K562 (cell line): ENCODE results near the gene WDR20. TPM values are rescaled to one million over a fixed set of nuclear protein-coding genes. Genes with fewer than 3 reads are reported as not detected.

ENCODE experiments used
- ADNP ChIP-seq: fragments of 200-800 bp; sonication (Bioruptor generic); IDR thresholded peaks from 2 replicates; pipeline ENCODE4 v1.6.1; 2016; ENCODE audit warnings: missing genetic modification characterization, missing compliant biosample characterization
- ARID1B ChIP-seq: fragments of 450-650 bp; IDR thresholded peaks from 2 replicates; pipeline ENCODE4 v1.6.1; 2016; ENCODE audit warnings: antibody characterized with exemption, mild to moderate bottlenecking, inconsistent platforms
- CBFA2T3 ChIP-seq: fragments of 450-650 bp; IDR thresholded peaks from 2 replicates; pipeline ENCODE4 v1.6.1; 2017
- CCNT2 ChIP-seq: IDR thresholded peaks from 2 replicates; pipeline ENCODE4 v1.6.1; 2011; ENCODE audit warnings: borderline replicate concordance, low read depth, mild to moderate bottlenecking, moderate library complexity, mixed read lengths, low read length; ENCODE audit not compliant: insufficient read length; ENCODE audit errors: extremely low read depth
- CHD4 ChIP-seq: fragments of 200-600 bp; sonication (generic); IDR thresholded peaks from 3 replicates; pipeline ENCODE4 v1.6.1; 2012; ENCODE audit warnings: low read depth, mild to moderate bottlenecking, mixed read lengths, low read length, inconsistent platforms; ENCODE audit not compliant: insufficient read depth, insufficient replicate concordance, poor library complexity, severe bottlenecking
- DACH1 ChIP-seq: fragments of 450-650 bp; IDR thresholded peaks from 2 replicates; pipeline ENCODE4 v1.6.1; 2018; ENCODE audit not compliant: partially characterized antibody
- EP400 ChIP-seq: fragments of 450-650 bp; IDR thresholded peaks from 2 replicates; pipeline ENCODE4 v1.6.1; 2017; ENCODE audit warnings: antibody characterized with exemption, mild to moderate bottlenecking, moderate library complexity
- HEY1 ChIP-seq: fragments of 250-450 bp; sonication (Bioruptor Pico); IDR thresholded peaks from 2 replicates; pipeline ENCODE4 v1.5.0; 2020; ENCODE audit warnings: mild to moderate bottlenecking, moderate library complexity, borderline replicate concordance
- MCM7 ChIP-seq, 2 experiments: fragments of 450-650 bp; IDR thresholded peaks; 2 replicates each; pipeline ENCODE4 v1.6.1; 2016 to 2018
- MED1 ChIP-seq: sonication (generic); formaldehyde crosslinking; IDR thresholded peaks from 2 replicates; pipeline ENCODE4 v1.8.1; 2023; ENCODE audit warnings: missing genetic modification reagents, borderline replicate concordance
- MEIS2 ChIP-seq: fragments of 450-650 bp; IDR thresholded peaks from 2 replicates; pipeline ENCODE4 v1.6.1; 2014; ENCODE audit warnings: mild to moderate bottlenecking; ENCODE audit not compliant: partially characterized antibody
- NCOA2 ChIP-seq, 2 experiments: fragments of 450-650 bp; IDR thresholded peaks; 2 replicates each; pipeline ENCODE4 v1.6.1; 2018; ENCODE audit warnings: mild to moderate bottlenecking in 2 of 2, moderate library complexity in 1 of 2; ENCODE audit not compliant: partially characterized antibody in 2 of 2
- PPARD ChIP-seq: fragments of 250-450 bp; sonication (Bioruptor Pico); IDR thresholded peaks from 2 replicates; pipeline ENCODE4 v1.8.0; 2022; ENCODE audit warnings: inconsistent platforms, mild to moderate bottlenecking, moderate library complexity
- SIN3B ChIP-seq: fragments of 450-650 bp; IDR thresholded peaks from 2 replicates; pipeline ENCODE4 v1.6.1; 2017; ENCODE audit warnings: low read depth, mild to moderate bottlenecking, moderate library complexity
- SOX6 ChIP-seq: fragments of 450-650 bp; IDR thresholded peaks from 2 replicates; pipeline ENCODE4 v1.6.1; 2014; ENCODE audit warnings: mild to moderate bottlenecking
- TCF3 ChIP-seq: sonication (generic); formaldehyde crosslinking; IDR thresholded peaks from 2 replicates; pipeline ENCODE4 v1.4.0; 2020; ENCODE audit warnings: mild to moderate bottlenecking, missing genetic modification reagents
- TEAD4 ChIP-seq, 2 experiments: sonication (generic) in 1 of 2; formaldehyde crosslinking in 1 of 2; IDR thresholded peaks; 2 replicates each; pipeline versions ENCODE4 v1.6.1 to v1.8.0; 2012 to 2022; ENCODE audit warnings: borderline replicate concordance in 1 of 2, inconsistent platforms in 1 of 2, low read length in 1 of 2, mild to moderate bottlenecking in 1 of 2, missing genetic modification reagents in 1 of 2
- ZFP36 ChIP-seq: fragments of 150-350 bp; IDR thresholded peaks from 2 replicates; pipeline ENCODE4 v1.6.1; 2018; ENCODE audit warnings: low read length, low read depth; ENCODE audit not compliant: partially characterized antibody
- ZNF785 ChIP-seq: fragments of 250-450 bp; sonication (Bioruptor Pico); IDR thresholded peaks from 2 replicates; pipeline ENCODE4 v1.4.0; 2020; ENCODE audit warnings: mild to moderate bottlenecking
- polyA plus RNA-seq, 8 experiments: library from polyadenylated mRNA; depleted of rRNA in 4 of 8; stranded (reverse) in 5 of 8; unstranded in 3 of 8; fragments of >200 nt; fragmentation: Nextera tagmentation in 2 of 8; fragmentation: Illumina TruSeq in 1 of 8; extraction: Ambion mirVana in 2 of 8; extraction: Trizol in 1 of 8; gene quantifications; 2 replicates each; pipeline versions ENCODE4 v1.2.1 to v1.2.3, GENCODE V29; 2011 to 2014; ENCODE audit warnings: inconsistent platforms in 1 of 8, missing spikeins in 1 of 8
- total RNA-seq, 7 experiments: library from RNA; depleted of rRNA in 6 of 7; stranded (reverse); fragments of >200 nt in 6 of 7; fragmentation: Illumina TruSeq in 2 of 7; extraction: Trizol in 2 of 7; gene quantifications; 2 replicates each; pipeline versions ENCODE4 v1.2.1 to v1.2.3, GENCODE V29; 2011 to 2021; ENCODE audit warnings: low replicate concordance in 1 of 7
- TF ChIP-seq, protein P1 (sequence below): fragments of 450-650 bp; IDR thresholded peaks from 2 replicates; pipeline ENCODE4 v1.6.1; 2016; ENCODE audit warnings: low read depth
- TF ChIP-seq, protein P2 (sequence below): fragments of 450-650 bp; IDR thresholded peaks from 2 replicates; pipeline ENCODE4 v1.7.0; 2016; ENCODE audit warnings: borderline replicate concordance

Gene WDR20
- total and polyA plus RNA-seq, 9 of the 15 experiments (the other 6 are each of a cell fraction or from before 2014, with no cell fraction given): 7.0 to 15.3 (median 11.8) TPM

GRCh38 chr14:102248121-102248520, 108.4 kb downstream of the WDR20 start (continued):
- TF ChIP-seq, protein P1, sequence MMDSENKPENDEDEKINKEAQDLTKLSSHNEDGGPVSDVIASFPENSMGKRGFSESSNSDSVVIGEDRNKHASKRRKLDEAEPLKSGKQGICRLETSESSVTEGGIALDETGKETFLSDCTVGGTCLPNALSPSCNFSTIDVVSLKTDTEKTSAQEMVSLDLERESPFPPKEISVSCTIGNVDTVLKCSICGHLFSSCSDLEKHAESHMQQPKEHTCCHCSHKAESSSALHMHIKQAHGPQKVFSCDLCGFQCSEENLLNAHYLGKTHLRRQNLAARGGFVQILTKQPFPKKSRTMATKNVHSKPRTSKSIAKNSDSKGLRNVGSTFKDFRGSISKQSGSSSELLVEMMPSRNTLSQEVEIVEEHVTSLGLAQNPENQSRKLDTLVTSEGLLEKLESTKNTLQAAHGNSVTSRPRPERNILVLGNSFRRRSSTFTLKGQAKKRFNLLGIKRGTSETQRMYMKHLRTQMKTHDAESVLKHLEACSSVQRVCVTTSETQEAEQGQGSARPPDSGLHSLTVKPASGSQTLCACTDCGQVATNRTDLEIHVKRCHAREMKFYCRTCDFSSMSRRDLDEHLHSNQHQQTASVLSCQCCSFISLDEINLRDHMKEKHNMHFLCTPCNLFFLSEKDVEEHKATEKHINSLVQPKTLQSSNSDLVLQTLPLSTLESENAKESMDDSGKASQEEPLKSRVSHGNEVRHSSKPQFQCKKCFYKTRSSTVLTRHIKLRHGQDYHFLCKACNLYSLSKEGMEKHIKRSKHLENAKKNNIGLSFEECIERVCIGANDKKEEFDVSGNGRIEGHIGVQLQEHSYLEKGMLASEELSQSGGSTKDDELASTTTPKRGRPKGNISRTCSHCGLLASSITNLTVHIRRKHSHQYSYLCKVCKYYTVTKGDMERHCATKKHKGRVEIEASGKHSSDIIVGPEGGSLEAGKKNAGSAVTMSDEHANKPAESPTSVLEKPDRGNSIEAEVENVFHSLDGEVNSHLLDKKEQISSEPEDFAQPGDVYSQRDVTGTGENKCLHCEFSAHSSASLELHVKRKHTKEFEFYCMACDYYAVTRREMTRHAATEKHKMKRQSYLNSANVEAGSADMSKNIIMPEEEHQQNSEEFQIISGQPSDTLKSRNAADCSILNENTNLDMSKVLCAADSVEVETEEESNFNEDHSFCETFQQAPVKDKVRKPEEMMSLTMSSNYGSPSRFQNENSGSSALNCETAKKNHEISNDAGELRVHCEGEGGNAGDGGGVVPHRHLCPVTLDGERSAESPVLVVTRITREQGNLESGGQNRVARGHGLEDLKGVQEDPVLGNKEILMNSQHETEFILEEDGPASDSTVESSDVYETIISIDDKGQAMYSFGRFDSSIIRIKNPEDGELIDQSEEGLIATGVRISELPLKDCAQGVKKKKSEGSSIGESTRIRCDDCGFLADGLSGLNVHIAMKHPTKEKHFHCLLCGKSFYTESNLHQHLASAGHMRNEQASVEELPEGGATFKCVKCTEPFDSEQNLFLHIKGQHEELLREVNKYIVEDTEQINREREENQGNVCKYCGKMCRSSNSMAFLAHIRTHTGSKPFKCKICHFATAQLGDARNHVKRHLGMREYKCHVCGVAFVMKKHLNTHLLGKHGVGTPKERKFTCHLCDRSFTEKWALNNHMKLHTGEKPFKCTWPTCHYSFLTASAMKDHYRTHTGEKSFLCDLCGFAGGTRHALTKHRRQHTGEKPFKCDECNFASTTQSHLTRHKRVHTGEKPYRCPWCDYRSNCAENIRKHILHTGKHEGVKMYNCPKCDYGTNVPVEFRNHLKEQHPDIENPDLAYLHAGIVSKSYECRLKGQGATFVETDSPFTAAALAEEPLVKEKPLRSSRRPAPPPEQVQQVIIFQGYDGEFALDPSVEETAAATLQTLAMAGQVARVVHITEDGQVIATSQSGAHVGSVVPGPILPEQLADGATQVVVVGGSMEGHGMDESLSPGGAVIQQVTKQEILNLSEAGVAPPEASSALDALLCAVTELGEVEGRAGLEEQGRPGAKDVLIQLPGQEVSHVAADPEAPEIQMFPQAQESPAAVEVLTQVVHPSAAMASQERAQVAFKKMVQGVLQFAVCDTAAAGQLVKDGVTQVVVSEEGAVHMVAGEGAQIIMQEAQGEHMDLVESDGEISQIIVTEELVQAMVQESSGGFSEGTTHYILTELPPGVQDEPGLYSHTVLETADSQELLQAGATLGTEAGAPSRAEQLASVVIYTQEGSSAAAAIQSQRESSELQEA: no peak
- TF ChIP-seq NCOA2 (IDR thresholded peaks at IDR 0.05; ENCODE audit: partially characterized antibody in 2 of 2) (no peak), CHD4 (no peak), ARID1B (peak; percentile 22; the same call in 1 of the 2 replicates), SIN3B (no peak), EP400 (no peak), ZFP36 (no peak), CCNT2 (no peak), MED1 (CRISPR knock-in tag) (no peak), PPARD (no peak), MEIS2 (peak; percentile 9), MCM7 (IDR thresholded peaks at IDR 0.05) (no peak), TEAD4 (IDR thresholded peaks at IDR 0.05; ENCODE audit: low read length) (0 out of 2 replicates have a peak, but pooled peaks have one; percentile 8), TEAD4 (CRISPR knock-in tag; IDR thresholded peaks at IDR 0.05; ENCODE audit: borderline replicate concordance) (no peak), TCF3 (CRISPR knock-in tag) (peak; percentile 23; the same call in 1 of the 2 replicates), HEY1 (CRISPR knock-in tag) (no peak), SOX6 (no peak), DACH1 (no peak), CBFA2T3 (peak; percentile 64), ZNF785 (CRISPR knock-in tag) (no peak), ADNP (tag) (no peak)
- TF ChIP-seq, protein P2, sequence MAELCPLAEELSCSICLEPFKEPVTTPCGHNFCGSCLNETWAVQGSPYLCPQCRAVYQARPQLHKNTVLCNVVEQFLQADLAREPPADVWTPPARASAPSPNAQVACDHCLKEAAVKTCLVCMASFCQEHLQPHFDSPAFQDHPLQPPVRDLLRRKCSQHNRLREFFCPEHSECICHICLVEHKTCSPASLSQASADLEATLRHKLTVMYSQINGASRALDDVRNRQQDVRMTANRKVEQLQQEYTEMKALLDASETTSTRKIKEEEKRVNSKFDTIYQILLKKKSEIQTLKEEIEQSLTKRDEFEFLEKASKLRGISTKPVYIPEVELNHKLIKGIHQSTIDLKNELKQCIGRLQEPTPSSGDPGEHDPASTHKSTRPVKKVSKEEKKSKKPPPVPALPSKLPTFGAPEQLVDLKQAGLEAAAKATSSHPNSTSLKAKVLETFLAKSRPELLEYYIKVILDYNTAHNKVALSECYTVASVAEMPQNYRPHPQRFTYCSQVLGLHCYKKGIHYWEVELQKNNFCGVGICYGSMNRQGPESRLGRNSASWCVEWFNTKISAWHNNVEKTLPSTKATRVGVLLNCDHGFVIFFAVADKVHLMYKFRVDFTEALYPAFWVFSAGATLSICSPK: no peak
